NB4 (cell line): ENCODE measurements around the gene TMEM86B.

Experiments
- DNase-seq: peaks from one replicate; pipeline ENCODE4 v3.0.0; 2010; ENCODE audit warnings: low read depth
- H3K4me3 ChIP-seq: one replicate; pipeline ENCODE4 v1.5.1; 2011; ENCODE audit warnings: mild to moderate bottlenecking, low read depth, low read length, moderate library complexity
- MYC ChIP-seq: IDR thresholded peaks from 2 replicates; pipeline ENCODE4 v1.6.1; 2011; ENCODE audit warnings: low read depth, low read length
- POLR2A ChIP-seq: IDR thresholded peaks from 2 replicates; pipeline ENCODE4 v1.6.1; 2011; ENCODE audit warnings: mild to moderate bottlenecking; ENCODE audit not compliant: insufficient read length; ENCODE audit errors: extremely low read depth
- TF ChIP-seq, protein P1 (sequence below): IDR thresholded peaks from one replicate; pipeline ENCODE4 v1.5.1; 2012; ENCODE audit warnings: low read depth, low read length
- TF ChIP-seq, protein P2 (sequence below): IDR thresholded peaks from 2 replicates; pipeline ENCODE4 v1.6.1; 2011; ENCODE audit warnings: low read depth, low read length

TMEM86B gene

DNA sequence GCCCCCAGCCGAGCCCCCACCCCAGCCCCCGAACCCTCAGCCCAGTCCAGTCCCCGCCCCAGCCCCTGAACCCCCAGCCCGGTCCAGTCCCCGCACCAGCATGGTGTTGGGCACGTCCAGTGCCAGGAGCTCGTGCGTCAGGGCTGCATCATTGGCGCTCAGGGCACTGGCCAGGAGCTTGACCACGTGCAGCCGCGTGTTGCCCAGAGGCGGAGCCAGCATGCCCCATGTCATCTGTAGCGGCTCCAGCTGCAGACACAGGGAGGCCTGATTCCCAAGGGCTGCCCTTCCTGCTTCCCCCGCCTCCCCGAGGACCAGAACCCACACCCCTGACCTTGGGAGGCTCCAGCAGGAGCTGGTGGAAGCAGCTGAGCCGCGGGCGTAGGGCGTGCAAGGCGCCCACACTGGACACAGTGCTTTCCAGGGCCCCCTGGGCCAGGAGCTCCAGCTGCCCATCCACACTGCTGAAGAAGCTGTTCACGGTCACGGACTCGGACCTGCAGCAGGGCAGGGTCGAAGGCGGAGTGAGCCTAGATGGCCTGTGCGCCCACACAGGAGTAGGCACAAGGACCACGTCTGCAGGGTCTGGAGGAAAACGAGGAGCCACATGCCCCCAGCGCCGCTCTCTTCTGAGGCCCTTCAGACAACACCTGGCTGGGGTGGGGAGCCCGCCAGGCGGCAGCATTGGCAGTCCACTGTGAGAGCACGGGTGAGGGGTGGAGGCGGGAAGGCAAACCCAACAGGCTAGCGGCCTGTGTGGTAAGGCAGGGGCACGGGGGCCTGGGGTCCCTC lies 12.8 kb upstream of the TMEM86B start:
- H3K4me3 ChIP-seq, result no peak overlapping the region
- TF ChIP-seq, protein P1, sequence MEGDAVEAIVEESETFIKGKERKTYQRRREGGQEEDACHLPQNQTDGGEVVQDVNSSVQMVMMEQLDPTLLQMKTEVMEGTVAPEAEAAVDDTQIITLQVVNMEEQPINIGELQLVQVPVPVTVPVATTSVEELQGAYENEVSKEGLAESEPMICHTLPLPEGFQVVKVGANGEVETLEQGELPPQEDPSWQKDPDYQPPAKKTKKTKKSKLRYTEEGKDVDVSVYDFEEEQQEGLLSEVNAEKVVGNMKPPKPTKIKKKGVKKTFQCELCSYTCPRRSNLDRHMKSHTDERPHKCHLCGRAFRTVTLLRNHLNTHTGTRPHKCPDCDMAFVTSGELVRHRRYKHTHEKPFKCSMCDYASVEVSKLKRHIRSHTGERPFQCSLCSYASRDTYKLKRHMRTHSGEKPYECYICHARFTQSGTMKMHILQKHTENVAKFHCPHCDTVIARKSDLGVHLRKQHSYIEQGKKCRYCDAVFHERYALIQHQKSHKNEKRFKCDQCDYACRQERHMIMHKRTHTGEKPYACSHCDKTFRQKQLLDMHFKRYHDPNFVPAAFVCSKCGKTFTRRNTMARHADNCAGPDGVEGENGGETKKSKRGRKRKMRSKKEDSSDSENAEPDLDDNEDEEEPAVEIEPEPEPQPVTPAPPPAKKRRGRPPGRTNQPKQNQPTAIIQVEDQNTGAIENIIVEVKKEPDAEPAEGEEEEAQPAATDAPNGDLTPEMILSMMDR, result no peak
- TF ChIP-seq POLR2A, result no peak
- DNase-seq, result no peak

DNA sequence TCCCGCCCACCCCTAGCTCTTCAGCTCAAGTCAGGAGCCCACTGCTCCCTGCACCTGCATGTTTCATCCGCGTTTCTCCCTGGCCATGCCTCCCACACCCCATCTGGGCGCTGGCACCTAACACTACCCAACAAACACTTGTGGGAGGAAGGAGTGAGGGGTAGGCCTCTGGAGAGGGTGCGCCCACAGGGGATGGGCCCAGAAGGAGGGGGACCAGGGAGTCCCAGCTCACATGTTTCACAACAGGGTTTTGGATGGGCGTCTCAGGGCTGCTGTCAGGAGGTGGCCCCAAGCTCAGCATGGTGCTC lies 12.1 kb upstream of the TMEM86B start:
- TF ChIP-seq POLR2A, result no peak
- no peak for TF ChIP-seq MYC
- TF ChIP-seq, protein P2, sequence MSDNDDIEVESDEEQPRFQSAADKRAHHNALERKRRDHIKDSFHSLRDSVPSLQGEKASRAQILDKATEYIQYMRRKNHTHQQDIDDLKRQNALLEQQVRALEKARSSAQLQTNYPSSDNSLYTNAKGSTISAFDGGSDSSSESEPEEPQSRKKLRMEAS, result no peak
- TF ChIP-seq, protein P1, result no peak
- H3K4me3 ChIP-seq, result no peak overlapping the region

DNA sequence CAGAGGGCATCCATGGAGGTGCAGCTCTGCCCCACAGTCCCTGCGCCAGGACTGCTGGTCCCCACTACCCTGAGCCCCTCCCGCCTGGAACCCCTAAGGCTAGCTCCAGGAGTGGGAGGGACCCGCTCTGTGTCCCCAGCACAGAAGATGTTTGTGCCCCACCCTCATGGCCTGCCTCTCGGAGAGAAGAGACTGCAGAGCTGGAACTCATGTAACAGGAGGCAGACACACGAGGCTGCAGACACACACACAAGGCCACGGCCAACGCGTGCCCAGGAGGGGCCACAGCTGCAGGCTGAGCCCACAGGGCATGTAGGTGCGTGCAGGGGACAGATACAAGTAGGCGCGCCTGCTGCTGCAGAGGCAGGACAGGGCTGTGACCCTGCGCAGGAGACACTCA lies 10.4 kb upstream of the TMEM86B start:
- TF ChIP-seq, protein P1, result no peak
- TF ChIP-seq MYC (no peak), POLR2A (no peak)
- TF ChIP-seq, protein P2, result no peak
- no peak overlapping the region for H3K4me3 ChIP-seq

More for the DNA sequence above, 12.1 kb upstream of the TMEM86B start:
- no peak for DNase-seq

DNA sequence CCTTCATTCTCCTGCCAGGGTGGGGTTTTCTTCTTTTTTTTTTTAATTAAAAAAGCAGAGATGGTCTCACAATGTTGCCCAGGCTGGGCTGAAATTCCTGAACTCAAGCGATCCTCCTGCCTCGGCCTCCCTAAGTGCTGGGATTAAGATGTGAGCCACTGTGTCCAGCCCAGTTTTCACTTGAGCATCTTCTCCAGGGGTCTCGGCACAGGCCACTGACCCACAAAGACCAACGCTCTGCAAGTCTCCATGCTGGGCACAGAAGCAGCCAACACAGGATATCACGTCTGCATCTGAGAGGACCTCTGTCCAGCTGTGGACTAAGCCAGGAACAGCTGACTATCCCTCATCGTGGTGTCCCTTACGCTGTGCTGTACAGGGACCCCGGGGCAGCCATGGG lies 9.5 kb upstream of the TMEM86B start:
- H3K4me3 ChIP-seq, result no peak overlapping the region
- DNase-seq, result no peak
- TF ChIP-seq, protein P2, result no peak
- TF ChIP-seq MYC (no peak), POLR2A (no peak)
- TF ChIP-seq, protein P1, result no peak

More for the DNA sequence above, 10.4 kb upstream of the TMEM86B start:
- DNase-seq, result no peak

DNA sequence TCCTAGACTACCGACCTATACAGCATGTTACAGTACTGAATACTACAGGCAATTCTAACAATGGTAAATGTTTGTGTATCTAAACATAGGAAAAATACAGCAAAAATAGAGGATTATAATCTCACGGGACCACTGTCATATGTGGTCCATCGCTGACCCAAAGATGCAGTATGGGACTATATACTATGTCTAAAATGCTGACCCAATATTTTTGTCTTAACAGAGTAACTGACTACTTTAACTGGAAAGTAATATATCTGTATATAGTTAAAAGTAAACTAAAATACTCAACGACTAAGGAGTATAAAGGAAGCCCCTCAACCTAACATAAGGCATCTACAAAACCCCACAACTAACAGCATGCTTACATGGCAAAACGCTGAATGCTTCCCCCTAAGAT lies 4.4 kb upstream of the TMEM86B start:
- no peak for DNase-seq
- TF ChIP-seq, protein P1, result no peak

DNA sequence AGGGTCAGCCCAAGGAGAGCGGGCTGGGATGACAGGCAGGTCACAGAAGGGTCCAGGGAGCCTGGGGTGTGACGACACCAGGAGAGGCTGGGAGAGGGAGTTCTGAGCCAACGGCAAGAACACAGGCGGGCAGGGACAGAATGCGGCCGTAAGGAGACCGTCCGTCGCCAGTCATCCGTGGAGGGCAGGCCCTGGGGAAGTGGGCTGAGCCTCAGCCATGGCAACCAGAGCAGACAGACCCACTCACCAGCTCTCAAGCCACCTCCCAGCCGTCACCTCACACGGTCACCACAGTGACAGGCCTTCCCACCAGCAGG lies 3.7 kb upstream of the TMEM86B start:
- H3K4me3 ChIP-seq, result no peak overlapping the region
- TF ChIP-seq, protein P2, result no peak
- TF ChIP-seq, protein P1, result no peak
- TF ChIP-seq MYC, result no peak
- TF ChIP-seq POLR2A, result no peak
- no peak for DNase-seq

More for the DNA sequence above, 4.4 kb upstream of the TMEM86B start:
- H3K4me3 ChIP-seq, result no peak overlapping the region
